Right lobe of liver (tissue), 6 donors: Measurements from ENCODE around the gene KRT31. TPM values are rescaled to one million over a fixed set of nuclear protein-coding genes. Genes with fewer than 3 reads are reported as not detected.
A peak's percentile ranks its signal among the peaks of the same experiment; 100 is the strongest.

Experiments
- ATAC-seq, 4 donors: fragments of 200-7000 bp; cut with Tn5 transposase; one replicate each; pipeline ENCODE4 v1.9.1; 2020; ENCODE audit warnings: mild to moderate bottlenecking in 4 of 4, moderate library complexity in 4 of 4
- DNase-seq, 3 donors: peaks; one replicate each; pipeline ENCODE4 v3.0.0-alpha.2; 2020
- H3K27ac ChIP-seq, 3 donors: fragments of 200-600 bp; one replicate each; pipeline ENCODE4 v1.8.0; 2022
- H3K27me3 ChIP-seq, 2 donors: fragments of 200-600 bp; one replicate each; pipeline ENCODE4 v1.8.0; 2022
- H3K36me3 ChIP-seq, 4 donors: fragments of 200-600 bp; sonication (generic) in 1 of 4; one replicate each; pipeline versions ENCODE4 v1.5.1 to v1.8.0; 2017 to 2022; ENCODE audit warnings: control low read depth in 1 of 4
- H3K4me1 ChIP-seq, 4 donors: fragments of 200-600 bp; sonication (generic) in 1 of 4; one replicate each; pipeline versions ENCODE4 v1.5.1 to v1.8.0; 2017 to 2022; ENCODE audit warnings: control low read depth in 1 of 4
- H3K4me3 ChIP-seq, 3 donors: fragments of 200-600 bp; one replicate each; pipeline ENCODE4 v1.8.0; 2022
- H3K9me3 ChIP-seq, 4 donors: fragments of 200-600 bp; sonication (generic) in 1 of 4; one replicate each; pipeline versions ENCODE4 v1.5.1 to v1.8.0; 2017 to 2022; ENCODE audit warnings: control low read depth in 1 of 4
- POLR2A ChIP-seq: fragments of 450-650 bp; IDR thresholded peaks from one replicate; pipeline ENCODE4 v1.6.1; 2017; ENCODE audit warnings: antibody characterized with exemption, mild to moderate bottlenecking
- WGBS: methylation state at CpG from one replicate; pipeline ENCODE4 v1.1.6; 2018; ENCODE audit warnings: low coverage, low lambda C conversion rate; ENCODE audit not compliant: insufficient coverage; ENCODE audit errors: missing lambda C conversion rate; 5-methylcytosine and 5-hydroxymethylcytosine counted together
- intact Hi-C, 2 donors: fragments of 100-400 bp; cut with DNase I; formaldehyde crosslinking; loops; one replicate each; pipeline versions ENCODE4 v1.11.2 to v1.14.1; 2022
- total RNA-seq, 6 experiments: library from RNA; depleted of rRNA in 2 of 6; stranded (reverse); fragments of >200 nt in 2 of 6; fragmentation: NEBNext Ultra II Directional in 3 of 6; extraction: Animal tissue kit (Norgen Biotek cat#: 25700) in 3 of 6; gene quantifications; one replicate each; pipeline versions ENCODE4 v1.1.0 to v1.2.4, GENCODE V29; 2016 to 2023
- TF ChIP-seq, protein P1 (sequence below), 4 donors: fragments of 200-600 bp in 3 of 4; fragments of 450-650 bp in 1 of 4; IDR thresholded peaks; one replicate each; pipeline versions ENCODE4 v1.5.1 to v1.8.0; 2016 to 2022; ENCODE audit warnings: antibody characterized with exemption in 4 of 4, mild to moderate bottlenecking in 2 of 4
- donor health status: DM: no; HTN: yes; CAD: no.
- donor health status: DM: no; HTN: no; CAD: no.
- donor health status: DM: no; HTN: no; CAD: no.
- donor health status: DM: no; HTN: yes; CAD: no.
- donor health status: DM: no; HTN: yes; CAD: no.

KRT31 gene
- total RNA-seq, 6 experiments from 2014 or later: not detected

DNA sequence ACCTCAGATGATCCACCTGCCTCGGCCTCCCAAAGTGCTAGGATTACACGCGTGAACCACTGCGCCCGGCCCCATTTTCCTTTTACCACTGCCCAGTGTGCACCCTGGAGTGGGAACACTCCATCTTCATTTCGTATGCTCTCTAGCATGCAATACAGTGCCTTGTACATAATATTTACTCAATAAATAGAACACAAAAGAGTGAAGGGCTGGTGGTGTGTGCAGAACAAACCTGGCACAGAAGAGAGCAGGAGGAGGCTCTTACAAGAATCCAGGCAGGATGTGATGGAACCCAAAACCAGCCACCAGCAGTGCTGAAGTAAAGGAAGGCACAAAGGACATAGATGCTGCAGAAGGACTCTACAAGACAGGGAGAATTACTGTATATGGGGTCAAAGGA is 19.7 kb upstream of the KRT31 start:
- no peak for DNase-seq
- intact Hi-C loops: no loop called here
- Histone ChIP-seq H3K27ac (no peak overlapping the region), H3K4me1 (peaks cover 0 to 23% (median 6%) of the 10 kb centered on the region in 4 donors), H3K36me3 (no peaks in the 10 kb centered on the region), H3K27me3 (no peaks in the 10 kb centered on the region), H3K4me3 (no peak overlapping the region), H3K9me3 (no peaks in the 10 kb centered on the region)
- WGBS: 80% methylated on average over 4 of the region's 6 CpGs
- ATAC-seq: no peak
- no peak for TF ChIP-seq POLR2A
- TF ChIP-seq, protein P1, sequence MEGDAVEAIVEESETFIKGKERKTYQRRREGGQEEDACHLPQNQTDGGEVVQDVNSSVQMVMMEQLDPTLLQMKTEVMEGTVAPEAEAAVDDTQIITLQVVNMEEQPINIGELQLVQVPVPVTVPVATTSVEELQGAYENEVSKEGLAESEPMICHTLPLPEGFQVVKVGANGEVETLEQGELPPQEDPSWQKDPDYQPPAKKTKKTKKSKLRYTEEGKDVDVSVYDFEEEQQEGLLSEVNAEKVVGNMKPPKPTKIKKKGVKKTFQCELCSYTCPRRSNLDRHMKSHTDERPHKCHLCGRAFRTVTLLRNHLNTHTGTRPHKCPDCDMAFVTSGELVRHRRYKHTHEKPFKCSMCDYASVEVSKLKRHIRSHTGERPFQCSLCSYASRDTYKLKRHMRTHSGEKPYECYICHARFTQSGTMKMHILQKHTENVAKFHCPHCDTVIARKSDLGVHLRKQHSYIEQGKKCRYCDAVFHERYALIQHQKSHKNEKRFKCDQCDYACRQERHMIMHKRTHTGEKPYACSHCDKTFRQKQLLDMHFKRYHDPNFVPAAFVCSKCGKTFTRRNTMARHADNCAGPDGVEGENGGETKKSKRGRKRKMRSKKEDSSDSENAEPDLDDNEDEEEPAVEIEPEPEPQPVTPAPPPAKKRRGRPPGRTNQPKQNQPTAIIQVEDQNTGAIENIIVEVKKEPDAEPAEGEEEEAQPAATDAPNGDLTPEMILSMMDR (IDR thresholded peaks at IDR 0.05): no peak

DNA sequence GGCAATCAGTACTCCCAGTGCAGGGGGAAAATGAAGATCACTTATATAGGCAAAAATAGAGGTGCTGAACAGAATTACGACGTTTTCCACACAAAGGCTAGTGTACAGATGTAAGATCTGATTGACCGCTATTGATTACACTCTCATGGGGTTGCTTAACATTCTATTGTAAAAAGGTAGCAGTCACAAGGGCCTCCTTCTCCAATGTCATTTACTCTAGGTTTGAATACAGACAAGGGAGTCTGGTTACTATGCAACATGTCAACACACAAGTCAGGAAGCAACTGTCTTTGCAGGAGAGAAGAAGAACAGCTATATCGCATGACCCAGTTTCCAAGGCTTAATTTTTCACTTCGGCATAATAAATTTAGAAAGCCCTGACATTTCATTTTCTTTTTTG is 19.1 kb upstream of the KRT31 start:
- Histone ChIP-seq H3K4me3 (no peak overlapping the region), H3K36me3 (no peaks in the 10 kb centered on the region), H3K4me1 (peaks cover 0 to 23% (median 6%) of the 10 kb centered on the region in 4 donors), H3K27ac (peak overlapping the region in 1 of 3 donors; percentile 29), H3K9me3 (no peaks in the 10 kb centered on the region), H3K27me3 (no peaks in the 10 kb centered on the region)
- WGBS: 50% methylated on average over 5 of the region's 5 CpGs
- no peak for TF ChIP-seq POLR2A
- TF ChIP-seq, protein P1 (IDR thresholded peaks at IDR 0.05): no peak
- ATAC-seq (peak in 3 of 4 donors; percentile 18 to 46 (median 29)), DNase-seq (no peak)
- intact Hi-C loops: no loop called here

DNA sequence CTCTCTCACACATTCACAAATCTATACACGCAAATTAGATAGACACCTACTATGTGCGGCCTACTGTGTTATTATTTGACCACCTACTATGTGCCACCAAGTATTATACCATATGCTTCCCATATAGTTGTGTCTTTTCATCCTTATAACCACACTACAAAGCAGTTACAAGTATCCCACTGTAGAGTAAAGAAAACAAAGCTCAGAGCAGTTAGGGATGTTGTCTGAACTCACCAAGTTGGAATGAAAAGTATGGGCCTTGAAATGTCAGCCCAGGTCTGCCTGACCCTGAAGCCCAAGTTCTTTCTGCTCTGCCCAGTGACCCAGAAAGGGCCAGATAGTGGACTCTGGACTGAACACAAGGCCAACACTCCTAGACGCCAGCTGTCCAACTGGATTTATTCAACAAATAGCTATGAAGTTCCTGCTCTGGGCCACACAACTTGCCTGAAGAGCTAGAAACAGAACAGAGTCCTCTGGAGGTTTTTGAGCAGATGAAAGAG is 18.5 kb upstream of the KRT31 start:
- H3K4me1 ChIP-seq: peaks cover 0 to 23% (median 6%) of the 10 kb centered on the region in 4 donors
- no peak for TF ChIP-seq POLR2A
- TF ChIP-seq, protein P1 (IDR thresholded peaks at IDR 0.05): no peak
- H3K9me3 ChIP-seq: no peaks in the 10 kb centered on the region
- DNase-seq (peak in 2 of 3 donors; percentile 65 to 68), ATAC-seq (peak; percentile 79 to 93 (median 88))
- peak overlapping the region in 1 of 3 donors; percentile 29 for H3K27ac ChIP-seq
- WGBS: 31% methylated on average over 3 of the region's 3 CpGs
- no peaks in the 10 kb centered on the region for H3K36me3 ChIP-seq
- intact Hi-C loops: no loop called here
- no peaks in the 10 kb centered on the region for H3K27me3 ChIP-seq
- H3K4me3 ChIP-seq: no peak overlapping the region

DNA sequence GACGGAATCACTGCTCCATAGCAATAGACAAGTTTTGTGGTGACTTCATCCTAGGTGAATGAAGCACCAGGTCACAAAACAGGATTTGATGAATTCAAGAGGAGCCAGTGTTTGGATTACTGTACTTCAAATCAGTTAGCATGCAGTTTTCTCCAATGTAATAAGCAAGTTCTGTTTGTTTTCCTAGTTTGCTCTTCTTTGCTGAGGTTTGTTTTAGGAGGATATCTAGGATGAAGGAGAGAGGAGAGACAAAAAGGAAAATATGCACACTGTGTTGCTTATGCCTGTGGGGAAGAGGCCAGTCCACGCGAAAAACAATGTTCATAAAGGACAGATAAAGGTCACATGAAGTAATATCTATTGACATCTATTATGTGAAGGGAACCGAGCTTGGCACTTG is 18.0 kb upstream of the KRT31 start:
- no peak for DNase-seq
- Histone ChIP-seq H3K36me3 (no peaks in the 10 kb centered on the region), H3K9me3 (no peaks in the 10 kb centered on the region), H3K4me1 (peaks cover 0 to 23% (median 6%) of the 10 kb centered on the region in 4 donors), H3K27me3 (no peaks in the 10 kb centered on the region), H3K27ac (no peak overlapping the region), H3K4me3 (no peak overlapping the region)
- TF ChIP-seq POLR2A: no peak
- TF ChIP-seq, protein P1 (IDR thresholded peaks at IDR 0.05): no peak
- intact Hi-C loops: no loop called here
- 48% methylated on average over 4 of the region's 4 CpGs for WGBS
- peak in 1 of 4 donors; percentile 5 for ATAC-seq
